HEK293 (cell line): ENCODE results near the gene RDH12.
A peak's percentile ranks its signal among the peaks of the same experiment; 100 is the strongest.

Experiments
- BCL11A ChIP-seq: fragments of 450-650 bp; formaldehyde crosslinking; IDR thresholded peaks from 2 replicates; pipeline ENCODE4 v1.5.1; 2016; ENCODE audit warnings: low read depth, missing biosample characterization, missing genetic modification characterization
- IKZF3 ChIP-seq: fragments of 450-650 bp; IDR thresholded peaks from 2 replicates; pipeline ENCODE4 v1.5.0; 2018; ENCODE audit warnings: missing biosample characterization, mild to moderate bottlenecking, missing genetic modification characterization, moderate library complexity
- KLF9 ChIP-seq: fragments of 450-650 bp; formaldehyde crosslinking; IDR thresholded peaks from 2 replicates; pipeline ENCODE4 v1.5.1; 2016; ENCODE audit warnings: missing biosample characterization, missing genetic modification characterization, low read depth
- SCRT2 ChIP-seq: fragments of 450-650 bp; formaldehyde crosslinking; IDR thresholded peaks from 2 replicates; pipeline ENCODE4 v1.5.1; 2016; ENCODE audit warnings: missing biosample characterization, missing genetic modification characterization
- SETDB1 ChIP-seq: IDR thresholded peaks from one replicate; pipeline ENCODE4 v1.6.1; 2017; ENCODE audit warnings: mild to moderate bottlenecking, low read length, moderate library complexity, mixed read lengths; ENCODE audit not compliant: insufficient read length
- TCF7L2 ChIP-seq: IDR thresholded peaks from 2 replicates; pipeline ENCODE4 v1.6.1; 2011; ENCODE audit warnings: low read depth, mild to moderate bottlenecking, inconsistent platforms, low read length, moderate library complexity, borderline replicate concordance
- TRIM28 ChIP-seq: IDR thresholded peaks from 2 replicates; pipeline ENCODE4 v1.6.1; 2011; ENCODE audit warnings: low read length, control low read depth, borderline replicate concordance
- ZNF140 ChIP-seq: fragments of 450-650 bp; formaldehyde crosslinking; IDR thresholded peaks from 2 replicates; pipeline ENCODE4 v1.5.1; 2016; ENCODE audit warnings: missing biosample characterization, missing genetic modification characterization
- ZNF146 ChIP-seq: fragments of 450-650 bp; formaldehyde crosslinking; IDR thresholded peaks from 2 replicates; pipeline ENCODE4 v1.5.1; 2016; ENCODE audit warnings: missing biosample characterization, missing genetic modification characterization
- ZNF169 ChIP-seq: fragments of 450-650 bp; formaldehyde crosslinking; IDR thresholded peaks from 2 replicates; pipeline ENCODE4 v1.5.1; 2016; ENCODE audit warnings: missing biosample characterization, missing genetic modification characterization
- ZNF19 ChIP-seq: fragments of 450-650 bp; formaldehyde crosslinking; IDR thresholded peaks from 2 replicates; pipeline ENCODE4; 2016; ENCODE audit warnings: missing biosample characterization, missing genetic modification characterization, low read depth
- ZNF2 ChIP-seq: fragments of 450-650 bp; formaldehyde crosslinking; IDR thresholded peaks from 2 replicates; pipeline ENCODE4 v1.5.1; 2016; ENCODE audit warnings: missing biosample characterization, missing genetic modification characterization
- ZNF223 ChIP-seq: fragments of 450-650 bp; formaldehyde crosslinking; IDR thresholded peaks from 2 replicates; pipeline ENCODE4 v1.5.1; 2016; ENCODE audit warnings: missing biosample characterization, missing genetic modification characterization
- ZNF24 ChIP-seq: fragments of 450-650 bp; formaldehyde crosslinking; IDR thresholded peaks from 2 replicates; pipeline ENCODE4 v1.5.1; 2016; ENCODE audit warnings: missing biosample characterization, missing genetic modification characterization
- ZNF266 ChIP-seq: fragments of 450-650 bp; formaldehyde crosslinking; IDR thresholded peaks from 2 replicates; pipeline ENCODE4 v1.5.1; 2016; ENCODE audit warnings: missing biosample characterization, missing genetic modification characterization, low read depth
- ZNF398 ChIP-seq: fragments of 450-650 bp; formaldehyde crosslinking; IDR thresholded peaks from 2 replicates; pipeline ENCODE4 v1.5.1; 2017; ENCODE audit warnings: missing biosample characterization, missing genetic modification characterization
- ZNF426 ChIP-seq: fragments of 450-650 bp; formaldehyde crosslinking; IDR thresholded peaks from 2 replicates; pipeline ENCODE4 v1.5.1; 2017; ENCODE audit warnings: missing biosample characterization, missing genetic modification characterization, mild to moderate bottlenecking, inconsistent platforms, moderate library complexity
- ZNF473 ChIP-seq: fragments of 450-650 bp; formaldehyde crosslinking; IDR thresholded peaks from 2 replicates; pipeline ENCODE4 v1.5.1; 2017; ENCODE audit warnings: missing biosample characterization, missing genetic modification characterization
- ZNF518A ChIP-seq: fragments of 450-650 bp; formaldehyde crosslinking; conservative IDR thresholded peaks from 2 replicates; pipeline ENCODE4 v1.5.1; 2016; ENCODE audit warnings: low read depth, missing biosample characterization, missing genetic modification characterization
- ZNF544 ChIP-seq: fragments of 450-650 bp; formaldehyde crosslinking; IDR thresholded peaks from 2 replicates; pipeline ENCODE4 v1.5.0; 2017; ENCODE audit warnings: missing biosample characterization, missing genetic modification characterization
- ZNF558 ChIP-seq: fragments of 450-650 bp; formaldehyde crosslinking; IDR thresholded peaks from 2 replicates; pipeline ENCODE4 v1.5.1; 2016; ENCODE audit warnings: missing biosample characterization, missing genetic modification characterization
- ZNF624 ChIP-seq: fragments of 450-650 bp; formaldehyde crosslinking; IDR thresholded peaks from 2 replicates; pipeline ENCODE4 v1.5.1; 2017; ENCODE audit warnings: missing biosample characterization, missing genetic modification characterization
- ZNF654 ChIP-seq: fragments of 450-650 bp; formaldehyde crosslinking; IDR thresholded peaks from 2 replicates; pipeline ENCODE4 v1.5.1; 2016; ENCODE audit warnings: low read depth, missing biosample characterization, missing genetic modification characterization
- ZNF747 ChIP-seq: fragments of 450-650 bp; formaldehyde crosslinking; IDR thresholded peaks from 2 replicates; pipeline ENCODE4 v1.5.1; 2016; ENCODE audit warnings: missing biosample characterization, missing genetic modification characterization
- ZNF777 ChIP-seq: fragments of 450-650 bp; formaldehyde crosslinking; IDR thresholded peaks from 2 replicates; pipeline ENCODE4 v1.5.1; 2017; ENCODE audit warnings: missing biosample characterization, missing genetic modification characterization, borderline replicate concordance
- ZNF785 ChIP-seq: fragments of 450-650 bp; formaldehyde crosslinking; IDR thresholded peaks from 2 replicates; pipeline ENCODE4 v1.5.1; 2016; ENCODE audit warnings: missing biosample characterization, missing genetic modification characterization
- ZSCAN23 ChIP-seq: fragments of 450-650 bp; formaldehyde crosslinking; IDR thresholded peaks from 2 replicates; pipeline ENCODE4 v1.5.1; 2016; ENCODE audit warnings: missing biosample characterization, missing genetic modification characterization
- TF ChIP-seq, protein P1 (sequence below): fragments of 450-650 bp; formaldehyde crosslinking; IDR thresholded peaks from 2 replicates; pipeline ENCODE4 v1.5.1; 2016; ENCODE audit warnings: missing biosample characterization, missing genetic modification characterization
- TF ChIP-seq, protein P2 (sequence below): fragments of 450-650 bp; formaldehyde crosslinking; IDR thresholded peaks from 2 replicates; pipeline ENCODE4 v1.5.1; 2016; ENCODE audit warnings: missing biosample characterization, missing genetic modification characterization
- TF ChIP-seq, protein P3 (sequence below): fragments of 450-650 bp; formaldehyde crosslinking; IDR thresholded peaks from 2 replicates; pipeline ENCODE4 v1.5.1; 2016; ENCODE audit warnings: missing biosample characterization, missing genetic modification characterization

RDH12 gene

GRCh38 chr14:67710209-67710608, 8.5 kb downstream of the RDH12 start (continued):
- TF ChIP-seq ZNF518A (tag by site-specific recombination), result 0 out of 2 replicates have a peak, but pooled peaks have one; percentile 27
- no peak for TF ChIP-seq ZNF169 (tag by site-specific recombination)
- TF ChIP-seq ZNF624 (tag by site-specific recombination), result no peak
- TF ChIP-seq, protein P1, sequence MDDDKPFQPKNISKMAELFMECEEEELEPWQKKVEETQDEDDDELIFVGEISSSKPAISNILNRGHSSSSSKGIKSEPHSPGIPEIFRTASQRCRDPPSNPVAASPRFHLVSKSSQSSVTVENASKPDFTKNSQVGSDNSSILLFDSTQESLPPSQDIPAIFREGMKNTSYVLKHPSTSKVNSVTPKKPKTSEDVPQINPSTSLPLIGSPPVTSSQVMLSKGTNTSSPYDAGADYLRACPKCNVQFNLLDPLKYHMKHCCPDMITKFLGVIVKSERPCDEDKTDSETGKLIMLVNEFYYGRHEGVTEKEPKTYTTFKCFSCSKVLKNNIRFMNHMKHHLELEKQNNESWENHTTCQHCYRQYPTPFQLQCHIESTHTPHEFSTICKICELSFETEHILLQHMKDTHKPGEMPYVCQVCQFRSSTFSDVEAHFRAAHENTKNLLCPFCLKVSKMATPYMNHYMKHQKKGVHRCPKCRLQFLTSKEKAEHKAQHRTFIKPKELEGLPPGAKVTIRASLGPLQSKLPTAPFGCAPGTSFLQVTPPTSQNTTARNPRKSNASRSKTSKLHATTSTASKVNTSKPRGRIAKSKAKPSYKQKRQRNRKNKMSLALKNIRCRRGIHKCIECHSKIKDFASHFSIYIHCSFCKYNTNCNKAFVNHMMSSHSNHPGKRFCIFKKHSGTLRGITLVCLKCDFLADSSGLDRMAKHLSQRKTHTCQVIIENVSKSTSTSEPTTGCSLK, result no peak
- TF ChIP-seq IKZF3 (tag by site-specific recombination), result no peak
- TF ChIP-seq ZNF146 (tag by site-specific recombination), result no peak
- no peak for TF ChIP-seq ZNF777
- TF ChIP-seq TCF7L2, result no peak
- TF ChIP-seq, protein P2, sequence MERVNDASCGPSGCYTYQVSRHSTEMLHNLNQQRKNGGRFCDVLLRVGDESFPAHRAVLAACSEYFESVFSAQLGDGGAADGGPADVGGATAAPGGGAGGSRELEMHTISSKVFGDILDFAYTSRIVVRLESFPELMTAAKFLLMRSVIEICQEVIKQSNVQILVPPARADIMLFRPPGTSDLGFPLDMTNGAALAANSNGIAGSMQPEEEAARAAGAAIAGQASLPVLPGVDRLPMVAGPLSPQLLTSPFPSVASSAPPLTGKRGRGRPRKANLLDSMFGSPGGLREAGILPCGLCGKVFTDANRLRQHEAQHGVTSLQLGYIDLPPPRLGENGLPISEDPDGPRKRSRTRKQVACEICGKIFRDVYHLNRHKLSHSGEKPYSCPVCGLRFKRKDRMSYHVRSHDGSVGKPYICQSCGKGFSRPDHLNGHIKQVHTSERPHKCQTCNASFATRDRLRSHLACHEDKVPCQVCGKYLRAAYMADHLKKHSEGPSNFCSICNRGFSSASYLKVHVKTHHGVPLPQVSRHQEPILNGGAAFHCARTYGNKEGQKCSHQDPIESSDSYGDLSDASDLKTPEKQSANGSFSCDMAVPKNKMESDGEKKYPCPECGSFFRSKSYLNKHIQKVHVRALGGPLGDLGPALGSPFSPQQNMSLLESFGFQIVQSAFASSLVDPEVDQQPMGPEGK (tag by site-specific recombination), result no peak
- no peak for TF ChIP-seq ZNF266 (tag by site-specific recombination)
- TF ChIP-seq ZNF398, result no peak
- TF ChIP-seq ZNF140 (tag by site-specific recombination), result no peak
- TF ChIP-seq KLF9 (tag by site-specific recombination), result no peak
- TF ChIP-seq ZNF785 (tag by site-specific recombination), result no peak
- TF ChIP-seq ZNF654, result no peak
- no peak for TF ChIP-seq ZNF426
- peak; percentile 99 for TF ChIP-seq SETDB1
- no peak for TF ChIP-seq ZNF473 (tag by site-specific recombination)
- TF ChIP-seq ZNF19 (tag by site-specific recombination), result no peak
- TF ChIP-seq, protein P3, sequence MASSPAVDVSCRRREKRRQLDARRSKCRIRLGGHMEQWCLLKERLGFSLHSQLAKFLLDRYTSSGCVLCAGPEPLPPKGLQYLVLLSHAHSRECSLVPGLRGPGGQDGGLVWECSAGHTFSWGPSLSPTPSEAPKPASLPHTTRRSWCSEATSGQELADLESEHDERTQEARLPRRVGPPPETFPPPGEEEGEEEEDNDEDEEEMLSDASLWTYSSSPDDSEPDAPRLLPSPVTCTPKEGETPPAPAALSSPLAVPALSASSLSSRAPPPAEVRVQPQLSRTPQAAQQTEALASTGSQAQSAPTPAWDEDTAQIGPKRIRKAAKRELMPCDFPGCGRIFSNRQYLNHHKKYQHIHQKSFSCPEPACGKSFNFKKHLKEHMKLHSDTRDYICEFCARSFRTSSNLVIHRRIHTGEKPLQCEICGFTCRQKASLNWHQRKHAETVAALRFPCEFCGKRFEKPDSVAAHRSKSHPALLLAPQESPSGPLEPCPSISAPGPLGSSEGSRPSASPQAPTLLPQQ (tag by site-specific recombination), result no peak
- TF ChIP-seq ZNF747 (tag by site-specific recombination), result no peak
- no peak for TF ChIP-seq ZNF223 (tag by site-specific recombination)
- no peak for TF ChIP-seq ZNF558 (tag by site-specific recombination)
- no peak for TF ChIP-seq ZNF2 (tag by site-specific recombination)
- TF ChIP-seq SCRT2, result no peak
- TF ChIP-seq BCL11A, result no peak
- no peak for TF ChIP-seq ZNF24 (tag by site-specific recombination)
- TF ChIP-seq TRIM28, result peak; percentile 77; the same call in 1 of the 2 replicates
- no peak for TF ChIP-seq ZSCAN23 (tag by site-specific recombination)
- TF ChIP-seq ZNF544, result no peak
